Ramos (cell line): Measurements from ENCODE around the gene GATAD1.
"Not testable (repeated sequence)": the region's sequence is repeated elsewhere in the genome, so short reads cannot be mapped to it uniquely, and the experiment has no call there.

ENCODE experiments used
- in situ Hi-C: fragments of 300-500 bp; cut with MboI; formaldehyde crosslinking; loops from one replicate; pipeline ENCODE4 v1.14.3; 2022; ENCODE audit warnings: low sequenced_read_pairs; ENCODE audit not compliant: unreplicated experiment

The GATAD1 gene

GRCh38 chr7:92435542-92435941 is 11.7 kb upstream of the GATAD1 start:
- in situ Hi-C loops = no loop called here

DNA sequence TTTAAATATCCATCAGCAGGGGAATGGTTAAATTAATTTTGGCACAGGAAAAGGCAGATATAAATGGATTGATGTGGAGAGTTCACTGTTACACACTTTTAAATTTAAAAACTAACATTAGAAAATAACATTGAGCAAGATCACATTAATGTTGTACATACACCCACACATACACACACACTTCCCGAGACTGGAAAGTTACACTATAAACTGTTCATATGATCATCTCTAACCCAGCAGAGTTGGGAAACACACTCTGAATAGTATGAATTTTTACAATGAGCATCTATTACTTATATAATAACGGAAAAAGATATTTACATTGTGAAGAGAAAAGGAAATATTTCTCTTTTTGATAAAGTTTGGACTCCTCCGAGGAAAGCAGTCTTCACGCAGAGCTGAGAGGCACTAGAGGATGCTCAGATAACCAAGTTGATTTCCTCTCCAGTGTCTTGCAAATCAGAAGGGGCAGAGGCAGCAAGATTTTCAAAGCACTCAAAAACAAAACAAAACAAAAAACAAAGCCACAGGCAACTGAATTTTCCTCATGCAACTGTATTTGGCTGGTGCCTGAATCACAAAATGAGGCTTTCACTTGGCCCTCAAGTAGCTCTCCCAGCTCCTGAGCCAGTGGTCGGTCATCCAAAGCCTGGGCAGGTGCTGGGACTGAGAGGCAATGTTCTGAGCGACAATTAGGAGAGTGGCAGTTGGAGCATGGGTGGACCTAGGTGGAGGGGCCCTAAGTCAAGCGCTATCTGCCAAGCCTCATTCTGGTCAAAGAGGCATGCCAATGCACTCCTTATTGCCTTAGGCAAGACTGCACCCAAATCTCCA is 10.5 kb upstream of the GATAD1 start:
- in situ Hi-C loops = no loop called here

GRCh38 chr7:92437956-92438491 is 9.3 kb upstream of the GATAD1 start:
- in situ Hi-C loops = no loop called here

GRCh38 chr7:92442720-92443119 is 4.6 kb upstream of the GATAD1 start:
- in situ Hi-C loops = not testable (repeated sequence)

DNA sequence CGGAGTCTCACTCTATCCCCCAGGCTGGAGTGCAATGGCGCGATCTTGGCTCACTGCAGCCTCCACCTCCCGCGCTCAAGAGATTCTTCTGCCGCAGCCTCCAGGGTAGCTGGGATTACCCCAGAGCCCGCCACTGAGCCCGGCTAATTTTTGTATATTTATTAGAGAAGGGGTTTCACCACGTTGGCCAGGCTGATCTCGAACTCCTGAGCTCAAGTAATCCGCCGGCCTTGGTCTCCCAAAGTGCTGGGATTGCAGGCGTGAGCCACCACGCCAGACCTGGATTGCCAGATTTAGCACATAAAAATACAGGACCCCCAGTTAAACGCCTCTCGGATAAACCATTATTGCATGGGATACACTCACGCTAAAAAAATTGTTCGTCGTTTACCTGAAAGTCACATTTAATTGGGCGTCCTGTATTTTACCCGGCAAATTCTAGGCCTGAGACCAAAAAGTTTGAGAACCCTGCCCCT is 375 bp upstream of the GATAD1 start:
- in situ Hi-C loops = no loop called here

DNA sequence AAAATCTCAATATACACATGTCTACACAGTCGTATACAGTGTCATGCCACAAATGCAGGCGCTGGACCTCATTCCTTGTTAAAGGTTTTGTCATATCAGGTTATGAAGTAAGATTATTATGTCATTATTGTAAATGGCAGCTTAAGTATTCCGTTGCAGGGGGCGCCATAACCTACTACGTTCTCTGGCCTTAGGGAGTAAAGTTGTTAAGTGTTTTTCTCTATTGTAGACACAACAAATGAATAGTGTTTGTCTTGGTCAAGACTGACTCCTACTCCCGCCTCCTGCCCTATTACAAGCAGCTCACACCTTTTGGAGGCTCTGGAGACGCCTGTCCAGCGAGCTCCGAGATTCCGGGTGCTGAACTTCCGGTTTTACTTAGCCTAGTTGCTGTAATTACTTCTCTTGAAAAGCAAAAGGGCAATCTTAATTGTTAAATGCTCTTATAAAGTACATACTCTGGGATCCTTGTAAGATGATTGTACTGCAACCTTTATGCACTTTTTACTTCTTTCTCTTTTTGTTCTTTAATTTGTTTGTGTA is 994 bp downstream of the GATAD1 start:
- in situ Hi-C loops = no loop called here

DNA sequence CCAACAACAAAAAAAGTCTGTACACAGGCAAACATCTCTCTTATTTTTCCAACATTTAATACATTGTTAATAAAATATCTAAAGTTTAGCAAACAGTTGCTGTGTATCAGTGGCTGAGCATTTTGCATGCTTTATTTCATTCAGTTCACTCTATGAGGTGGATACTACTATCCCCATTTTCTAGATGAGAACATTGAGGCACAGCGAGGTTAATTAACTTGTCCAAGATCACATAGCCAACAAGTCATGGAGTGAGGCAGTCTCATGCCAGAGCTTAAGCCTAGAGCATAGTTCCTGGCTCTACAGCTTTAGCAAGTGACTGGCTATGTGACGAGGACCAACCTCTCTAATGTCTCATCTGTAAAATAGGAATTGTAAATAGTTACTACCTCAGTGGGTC is 4.4 kb downstream of the GATAD1 start:
- in situ Hi-C loops = no loop called here

GRCh38 chr7:92456236-92456635 is 9.0 kb downstream of the GATAD1 start:
- in situ Hi-C loops = no loop called here

DNA sequence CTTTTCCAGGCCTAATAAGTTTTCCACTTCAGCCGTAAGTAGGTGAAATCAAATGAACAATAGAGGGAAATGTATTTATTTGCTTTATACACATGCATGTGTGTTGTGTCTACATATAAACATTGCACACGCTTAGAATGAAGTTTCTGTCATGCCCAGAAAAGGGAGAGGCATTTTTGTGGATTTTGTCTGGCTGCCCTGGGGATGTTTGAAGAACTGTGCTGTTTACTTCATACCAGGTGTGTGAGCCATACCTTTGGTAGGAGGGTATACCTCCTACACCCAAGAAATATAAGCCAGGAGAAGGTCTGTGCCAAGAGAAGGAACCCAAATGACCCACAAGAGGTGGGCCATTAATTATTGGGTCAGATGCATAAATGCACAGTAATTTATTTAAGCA is 12.8 kb downstream of the GATAD1 start:
- in situ Hi-C loops = no loop called here

DNA sequence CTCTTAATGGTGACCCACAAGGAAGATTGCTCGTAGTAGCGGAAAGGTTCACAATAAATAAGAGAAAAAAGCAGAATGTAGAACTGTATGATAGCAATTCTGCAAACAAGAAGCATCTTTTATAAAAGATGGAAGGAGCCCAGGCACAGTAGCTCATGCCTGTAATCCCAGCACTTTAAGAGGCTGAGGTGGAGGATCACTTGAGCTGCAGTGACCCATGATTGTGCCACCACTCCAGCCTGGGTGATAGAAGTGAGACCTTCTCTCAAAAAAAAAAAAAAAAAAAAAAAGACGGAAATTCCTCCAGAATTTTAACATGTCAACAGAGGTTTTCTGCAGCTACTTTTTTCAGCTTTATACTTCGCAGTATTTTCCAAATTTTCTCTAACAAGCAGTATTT is 13.2 kb downstream of the GATAD1 start:
- in situ Hi-C loops = no loop called here

- in situ Hi-C loops = no loop called here
Measured at GRCh38 chr7:92461027-92462003, 14.0 kb downstream of the GATAD1 start.

DNA sequence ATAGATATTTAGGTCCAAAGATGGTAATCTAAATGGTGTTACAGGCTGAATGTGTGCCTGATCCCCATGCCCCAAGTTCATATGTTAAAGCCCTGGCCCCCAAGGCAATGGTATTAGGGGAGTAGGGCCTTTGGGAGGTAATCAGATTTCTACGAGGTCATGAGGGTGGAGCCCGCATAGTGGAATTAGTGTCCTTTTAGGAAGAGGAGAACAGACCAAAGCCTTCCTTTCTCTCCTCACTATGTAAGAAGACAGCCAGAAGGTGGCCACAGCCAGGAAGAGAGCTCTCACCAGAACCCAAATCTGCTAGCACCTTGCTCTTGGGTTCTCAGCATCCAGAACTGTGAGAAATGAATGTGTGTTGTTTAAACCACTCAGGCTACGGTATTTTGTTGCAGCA is 15.3 kb downstream of the GATAD1 start:
- in situ Hi-C loops = no loop called here

DNA sequence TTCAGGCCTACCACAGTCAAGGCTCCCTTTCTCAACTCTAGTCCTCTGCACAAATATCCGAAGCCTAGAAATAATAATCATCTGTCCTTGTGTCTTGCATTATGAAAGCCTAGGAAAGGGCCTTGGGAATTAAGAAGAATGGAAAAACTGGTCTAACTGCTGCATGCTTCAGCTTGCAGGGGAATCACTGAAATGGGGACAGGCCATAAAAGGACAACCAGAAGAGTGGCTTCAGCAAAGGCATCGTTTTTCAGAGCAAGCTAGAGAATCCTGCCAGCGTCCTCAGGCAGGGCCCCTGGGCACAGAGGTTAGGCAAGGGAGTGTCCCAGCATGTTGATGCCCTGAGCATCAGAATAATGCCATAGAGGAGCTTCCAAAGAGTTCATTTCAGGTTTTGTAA is 17.2 kb downstream of the GATAD1 start:
- in situ Hi-C loops = no loop called here

- in situ Hi-C loops = no loop called here
Measured at GRCh38 chr7:92466682-92467081, 19.4 kb downstream of the GATAD1 start.

- in situ Hi-C loops = not testable (repeated sequence)
Measured at GRCh38 chr7:92468589-92468988, 21.3 kb downstream of the GATAD1 start.

DNA sequence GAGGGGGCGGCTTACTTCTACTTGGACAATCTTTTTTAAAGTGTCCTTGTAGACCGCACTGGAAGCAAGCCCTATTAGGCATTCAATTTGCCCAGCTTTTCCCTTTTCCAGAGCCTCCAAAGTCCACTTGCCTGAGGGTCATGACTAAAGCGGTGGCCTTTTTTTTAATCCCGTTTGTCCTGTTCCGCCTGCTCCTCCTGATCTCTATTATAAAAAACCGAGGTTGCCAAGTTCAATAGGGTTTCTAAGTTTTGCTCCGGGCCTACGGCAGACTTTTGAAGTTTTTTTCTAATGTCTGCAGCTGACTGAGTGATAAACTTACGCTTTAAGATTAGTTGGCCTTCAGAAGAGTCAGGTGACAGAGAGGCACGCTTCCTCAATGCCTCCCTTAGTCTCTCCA is 26.7 kb downstream of the GATAD1 start:
- in situ Hi-C loops = not testable (repeated sequence)

GRCh38 chr7:92475261-92475770 is 28.0 kb downstream of the GATAD1 start:
- in situ Hi-C loops = not testable (repeated sequence)

DNA sequence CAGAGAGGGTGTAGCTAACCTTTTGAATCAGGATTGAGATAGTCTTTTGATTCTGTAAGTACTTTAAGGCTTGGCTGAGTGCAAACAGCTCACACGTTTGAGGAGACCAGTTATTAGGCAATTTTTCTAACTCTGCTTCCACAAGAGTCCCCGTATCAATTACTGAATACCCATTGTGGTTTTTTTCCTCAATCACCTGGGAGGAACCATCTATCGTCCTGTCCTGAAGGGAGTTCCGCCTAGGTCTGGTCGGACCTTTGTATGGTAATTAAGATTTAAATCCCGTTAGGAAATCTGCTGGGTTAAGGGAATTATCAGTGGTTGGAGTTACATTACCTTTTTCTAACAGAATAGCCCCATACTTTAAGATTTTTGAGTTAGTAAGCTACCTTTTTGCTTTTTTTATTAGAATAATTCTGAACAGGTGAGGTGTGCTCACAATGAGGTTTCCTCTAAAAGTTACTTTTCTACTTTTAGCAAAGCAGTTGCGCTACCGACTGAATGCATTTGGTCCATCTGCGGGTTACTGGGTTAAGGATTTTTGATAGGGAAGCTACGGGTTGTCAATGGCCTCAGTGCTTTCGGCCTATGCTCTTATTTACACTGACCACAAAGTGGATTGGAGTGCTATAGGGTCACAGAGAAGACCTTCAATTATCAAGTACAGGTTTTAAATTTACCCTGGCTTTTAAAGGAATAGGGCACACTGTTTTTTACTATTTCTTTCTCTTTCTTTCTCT is 28.7 kb downstream of the GATAD1 start:
- in situ Hi-C loops = not testable (repeated sequence)

DNA sequence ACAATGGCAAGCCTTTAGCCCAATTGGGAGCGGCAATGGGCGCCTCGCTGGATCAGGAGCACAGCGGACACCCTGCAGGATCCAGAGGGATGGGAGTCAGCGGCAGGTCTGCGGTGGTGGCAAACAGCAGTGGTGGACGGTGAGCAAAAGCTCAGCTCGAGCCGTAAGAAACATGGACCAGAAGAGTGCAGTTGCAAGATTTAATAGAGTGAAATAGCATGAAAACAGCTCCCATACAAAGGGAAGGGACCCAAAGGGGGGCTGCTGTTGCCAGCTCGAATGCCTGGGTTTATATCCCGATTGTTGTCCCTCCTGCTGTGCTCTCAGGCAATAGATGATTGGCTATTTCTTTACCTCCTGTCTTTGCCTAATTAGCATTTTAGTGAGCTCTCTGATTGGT is 30.4 kb downstream of the GATAD1 start, which contains the start of gene ERVW-1:
Gene ERVW-1, minus strand, starts transcription at position 266 of the 400 bp plus-strand sequence. CDS start 7,565 bp downstream, outside the sequence.
- in situ Hi-C loops = not testable (repeated sequence)
